ENCODE measurements around the gene FCHO2.

The FCHO2 gene

GRCh38 chr5:73066466-73066865, 110.6 kb downstream of the FCHO2 start:
- no peak overlapping the region for H3K9ac ChIP-seq (ENCODE audit: low read depth, low read length, poor library complexity, severe bottlenecking)
- no peak overlapping the region for H2AFZ ChIP-seq (ENCODE audit: low read length)
- H3K4me3 ChIP-seq (ENCODE audit: low read length, poor library complexity, severe bottlenecking) = no peak overlapping the region
- H3K79me2 ChIP-seq (ENCODE audit: insufficient read depth, low read length) = no peaks in the 10 kb centered on the region
- no peaks in the 10 kb centered on the region for H3F3A ChIP-seq (ENCODE audit: low read depth)
- H3K9me3 ChIP-seq (ENCODE audit: insufficient read depth, low read depth, low read length) = no peaks in the 10 kb centered on the region
- H3K4me2 ChIP-seq (ENCODE audit: low read depth, low read length, poor library complexity, severe bottlenecking) = no peak overlapping the region
- H3K36me3 ChIP-seq (ENCODE audit: insufficient read depth, low read length) = no peaks in the 10 kb centered on the region
- no peaks in the 10 kb centered on the region for H3K4me1 ChIP-seq (ENCODE audit: insufficient read depth, low read length, poor library complexity, severe bottlenecking)
- no peaks in the 10 kb centered on the region; the same call in 1 of the 2 replicates for H3K9me2 ChIP-seq (replicated peaks; ENCODE audit: low read depth, low read length)
- no peaks in the 10 kb centered on the region for H4K20me1 ChIP-seq (ENCODE audit: insufficient read depth, low read length, poor library complexity, severe bottlenecking)
- H3K27me3 ChIP-seq (ENCODE audit: insufficient read depth, low read length, poor library complexity, severe bottlenecking) = no peaks in the 10 kb centered on the region
- TF ChIP-seq EZH2phosphoT487 (IDR thresholded peaks at IDR 0.05; ENCODE audit: borderline replicate concordance) = no peak
- TF ChIP-seq CTCF (conservative IDR thresholded peaks at IDR 0.05; ENCODE audit: low read length) = no peak

- H3K4me3 ChIP-seq (ENCODE audit: low read length, poor library complexity, severe bottlenecking) = no peak overlapping the region
- no peaks in the 10 kb centered on the region for H3K27me3 ChIP-seq (ENCODE audit: insufficient read depth, low read length, poor library complexity, severe bottlenecking)
- H3K4me2 ChIP-seq (ENCODE audit: low read depth, low read length, poor library complexity, severe bottlenecking) = no peak overlapping the region
- H3K79me2 ChIP-seq (ENCODE audit: insufficient read depth, low read length) = no peaks in the 10 kb centered on the region
- no peaks in the 10 kb centered on the region for H3K36me3 ChIP-seq (ENCODE audit: insufficient read depth, low read length)
- no peaks in the 10 kb centered on the region for H3K9me3 ChIP-seq (ENCODE audit: insufficient read depth, low read depth, low read length)
- no peaks in the 10 kb centered on the region for H4K20me1 ChIP-seq (ENCODE audit: insufficient read depth, low read length, poor library complexity, severe bottlenecking)
- no peak for TF ChIP-seq CTCF (conservative IDR thresholded peaks at IDR 0.05; ENCODE audit: low read length)
- TF ChIP-seq EZH2phosphoT487 (IDR thresholded peaks at IDR 0.05; ENCODE audit: borderline replicate concordance) = no peak
- no peaks in the 10 kb centered on the region; the same call in 1 of the 2 replicates for H3K9me2 ChIP-seq (replicated peaks; ENCODE audit: low read depth, low read length)
- H3F3A ChIP-seq (ENCODE audit: low read depth) = no peaks in the 10 kb centered on the region
- H2AFZ ChIP-seq (ENCODE audit: low read length) = no peak overlapping the region
- no peak overlapping the region for H3K9ac ChIP-seq (ENCODE audit: low read depth, low read length, poor library complexity, severe bottlenecking)
- H3K4me1 ChIP-seq (ENCODE audit: insufficient read depth, low read length, poor library complexity, severe bottlenecking) = no peaks in the 10 kb centered on the region
Measured at GRCh38 chr5:73067213-73067612, 111.4 kb downstream of the FCHO2 start.

DNA sequence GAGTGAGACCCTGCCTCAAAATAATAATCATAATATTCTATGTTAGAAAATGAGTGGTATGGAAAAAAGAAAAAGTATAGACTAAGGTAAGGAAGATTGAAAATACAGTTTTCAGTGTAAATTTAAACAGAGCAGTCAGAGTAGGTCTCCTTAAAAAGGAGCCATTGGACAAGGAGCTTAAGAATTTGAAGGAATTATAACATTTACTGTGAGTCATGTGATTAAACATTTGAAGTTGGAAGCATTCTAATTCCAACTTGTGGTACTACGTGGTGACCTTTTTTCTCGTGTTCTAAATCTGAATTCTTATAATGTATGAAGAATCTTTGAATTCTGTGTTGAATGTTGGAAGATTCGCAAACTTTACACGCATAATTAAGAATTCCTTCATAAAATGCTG, 125.3 kb downstream of the FCHO2 start:
- H3K9me3 ChIP-seq (ENCODE audit: insufficient read depth, low read depth, low read length) = no peaks in the 10 kb centered on the region
- H3K4me1 ChIP-seq (ENCODE audit: insufficient read depth, low read length, poor library complexity, severe bottlenecking) = no peaks in the 10 kb centered on the region
- H4K20me1 ChIP-seq (ENCODE audit: insufficient read depth, low read length, poor library complexity, severe bottlenecking) = no peaks in the 10 kb centered on the region
- no peaks in the 10 kb centered on the region for H3K79me2 ChIP-seq (ENCODE audit: insufficient read depth, low read length)
- no peak overlapping the region for H3K4me3 ChIP-seq (ENCODE audit: low read length, poor library complexity, severe bottlenecking)
- H3K36me3 ChIP-seq (ENCODE audit: insufficient read depth, low read length) = no peaks in the 10 kb centered on the region
- TF ChIP-seq CTCF (conservative IDR thresholded peaks at IDR 0.05; ENCODE audit: low read length) = no peak
- TF ChIP-seq EZH2phosphoT487 (IDR thresholded peaks at IDR 0.05; ENCODE audit: borderline replicate concordance) = no peak
- peaks cover 10% of the 10 kb centered on the region for H3K27me3 ChIP-seq (ENCODE audit: insufficient read depth, low read length, poor library complexity, severe bottlenecking)
- H3F3A ChIP-seq (ENCODE audit: low read depth) = no peaks in the 10 kb centered on the region
- no peak overlapping the region for H3K9ac ChIP-seq (ENCODE audit: low read depth, low read length, poor library complexity, severe bottlenecking)
- no peak overlapping the region for H3K4me2 ChIP-seq (ENCODE audit: low read depth, low read length, poor library complexity, severe bottlenecking)
- H3K9me2 ChIP-seq (replicated peaks; ENCODE audit: low read depth, low read length) = no peaks in the 10 kb centered on the region
- no peak overlapping the region for H2AFZ ChIP-seq (ENCODE audit: low read length)

Measured in Loucy (cell line).